Adrenal gland (tissue), 12 donors: ENCODE data around the gene TIMM13. TPM values are rescaled to one million over a fixed set of nuclear protein-coding genes. Genes with fewer than 3 reads are reported as not detected.
"Not testable (repeated sequence)": the region's sequence is repeated elsewhere in the genome, so short reads cannot be mapped to it uniquely, and the experiment has no call there.

Experiments
- DNase-seq, 7 donors: peaks; one replicate each; pipeline ENCODE4 v3.0.0-alpha.2; 2019 to 2020
- H3K27ac ChIP-seq, 5 donors: fragments of 200-600 bp; sonication (generic) in 4 of 5; 1 replicate in 3 of 5; 2 replicates in 2 of 5; pipeline versions ENCODE4 v1.5.1 to v1.8.0; 2016 to 2020; ENCODE audit warnings: mild to moderate bottlenecking in 1 of 5
- H3K27me3 ChIP-seq: fragments of 200-600 bp; 2 replicates; pipeline ENCODE4 v1.8.0; 2021
- H3K36me3 ChIP-seq, 2 donors: fragments of 200-600 bp; replicated peaks in 1 of 2; 1 replicate in 1 of 2; 2 replicates in 1 of 2; pipeline versions ENCODE4 v1.5.1 to v1.8.0; 2018 to 2022
- H3K4me1 ChIP-seq, 2 donors: fragments of 200-600 bp; replicated peaks in 1 of 2; 1 replicate in 1 of 2; 2 replicates in 1 of 2; pipeline versions ENCODE4 v1.5.1 to v1.8.0; 2018 to 2021
- H3K4me3 ChIP-seq, 4 donors: fragments of 200-600 bp; sonication (generic) in 3 of 4; one replicate each; pipeline ENCODE4 v1.5.1; 2016 to 2018
- H3K9me3 ChIP-seq, 3 donors: fragments of 200-600 bp; sonication (generic) in 1 of 3; replicated peaks in 1 of 3; 1 replicate in 2 of 3; 2 replicates in 1 of 3; pipeline versions ENCODE4 v1.5.1 to v1.8.0; 2016 to 2021
- POLR2A ChIP-seq, 2 donors: fragments of 450-650 bp; IDR thresholded peaks; one replicate each; pipeline ENCODE4 v1.6.1; 2017; ENCODE audit warnings: antibody characterized with exemption in 2 of 2, mild to moderate bottlenecking in 2 of 2, moderate library complexity in 1 of 2
- WGBS, 4 donors: extraction: QIAGEN DNeasy Blood & Tissue Kit in 2 of 4; methylation state at CpG; one replicate each; pipeline versions ENCODE4 v1.1.5 to v1.1.7; 2013 to 2017; 5-methylcytosine and 5-hydroxymethylcytosine counted together
- intact Hi-C, 2 donors: fragments of 100-400 bp; cut with DNase I; formaldehyde crosslinking; loops; one replicate each; pipeline versions ENCODE4 v1.14.1 to v1.15.0; 2022 to 2023
- polyA plus RNA-seq, 3 donors: library from polyadenylated mRNA; stranded (reverse); fragments of 200-250 nt in 2 of 3; fragments of 350-450 nt in 1 of 3; fragmentation: Illumina TruSeq in 1 of 3; extraction: RNeasy Lipid Tissue Mini Kit (QIAGEN cat#74804) in 1 of 3; gene quantifications; one replicate each; pipeline ENCODE4 v1.2.3, GENCODE V29; 2013 to 2014
- total RNA-seq, 9 donors: library from RNA; depleted of rRNA in 4 of 9; stranded (reverse); fragments of >200 nt in 4 of 9; fragments of 120-200 nt in 1 of 9; fragmentation: NEBNext Ultra II Directional in 1 of 9; extraction: Animal tissue kit (Norgen Biotek cat#: 25700) in 1 of 9; gene quantifications; one replicate each; pipeline versions ENCODE4 v1.1.0 to v1.2.4, GENCODE V29; 2013 to 2023
- TF ChIP-seq, protein P1 (sequence below), 6 experiments: fragments of 450-650 bp in 4 of 6; fragments of 200-600 bp in 2 of 6; sonication (generic) in 1 of 6; IDR thresholded peaks; 1 replicate in 5 of 6; 2 replicates in 1 of 6; pipeline versions ENCODE4 v1.5.1 to v1.8.0; 2016 to 2021; ENCODE audit warnings: antibody characterized with exemption in 6 of 6, mild to moderate bottlenecking in 2 of 6, moderate library complexity in 1 of 6
- donor health status: healthy with polysubstance abuse.
- donor health status: Bipolar disorder and iron deficiency.
- donor health status: DM: yes; HTN: yes; CAD: no.
- donor health status: DM: no; HTN: no; CAD: no.
- donor health status: DM: no; HTN: no; CAD: no.
- donor health status: DM: yes; HTN: yes; CAD: no.

Gene TIMM13
- total and polyA plus RNA-seq, 12 donors: 32.7 to 198 (median 88.1) TPM

- WGBS, 4 donors: 89 to 94% (median 91%) methylated on average over 11 to 13 of the region's 13 CpGs
- Histone ChIP-seq H3K9me3 (no peaks in the 10 kb centered on the region), H3K36me3 (no peaks in the 10 kb centered on the region), H3K4me3 (no peak overlapping the region), H3K27ac (no peak overlapping the region), H3K4me1 (peaks cover 1 to 4% of the 10 kb centered on the region in 2 donors), H3K27me3 (no peaks in the 10 kb centered on the region)
- intact Hi-C loops: no loop called here
- TF ChIP-seq, protein P1, sequence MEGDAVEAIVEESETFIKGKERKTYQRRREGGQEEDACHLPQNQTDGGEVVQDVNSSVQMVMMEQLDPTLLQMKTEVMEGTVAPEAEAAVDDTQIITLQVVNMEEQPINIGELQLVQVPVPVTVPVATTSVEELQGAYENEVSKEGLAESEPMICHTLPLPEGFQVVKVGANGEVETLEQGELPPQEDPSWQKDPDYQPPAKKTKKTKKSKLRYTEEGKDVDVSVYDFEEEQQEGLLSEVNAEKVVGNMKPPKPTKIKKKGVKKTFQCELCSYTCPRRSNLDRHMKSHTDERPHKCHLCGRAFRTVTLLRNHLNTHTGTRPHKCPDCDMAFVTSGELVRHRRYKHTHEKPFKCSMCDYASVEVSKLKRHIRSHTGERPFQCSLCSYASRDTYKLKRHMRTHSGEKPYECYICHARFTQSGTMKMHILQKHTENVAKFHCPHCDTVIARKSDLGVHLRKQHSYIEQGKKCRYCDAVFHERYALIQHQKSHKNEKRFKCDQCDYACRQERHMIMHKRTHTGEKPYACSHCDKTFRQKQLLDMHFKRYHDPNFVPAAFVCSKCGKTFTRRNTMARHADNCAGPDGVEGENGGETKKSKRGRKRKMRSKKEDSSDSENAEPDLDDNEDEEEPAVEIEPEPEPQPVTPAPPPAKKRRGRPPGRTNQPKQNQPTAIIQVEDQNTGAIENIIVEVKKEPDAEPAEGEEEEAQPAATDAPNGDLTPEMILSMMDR (IDR thresholded peaks at IDR 0.05): no peak
- TF ChIP-seq POLR2A (IDR thresholded peaks at IDR 0.05): no peak
- DNase-seq: no peak
Observed at GRCh38 chr19:2417881-2418406, 9.4 kb downstream of the TIMM13 start.

DNA sequence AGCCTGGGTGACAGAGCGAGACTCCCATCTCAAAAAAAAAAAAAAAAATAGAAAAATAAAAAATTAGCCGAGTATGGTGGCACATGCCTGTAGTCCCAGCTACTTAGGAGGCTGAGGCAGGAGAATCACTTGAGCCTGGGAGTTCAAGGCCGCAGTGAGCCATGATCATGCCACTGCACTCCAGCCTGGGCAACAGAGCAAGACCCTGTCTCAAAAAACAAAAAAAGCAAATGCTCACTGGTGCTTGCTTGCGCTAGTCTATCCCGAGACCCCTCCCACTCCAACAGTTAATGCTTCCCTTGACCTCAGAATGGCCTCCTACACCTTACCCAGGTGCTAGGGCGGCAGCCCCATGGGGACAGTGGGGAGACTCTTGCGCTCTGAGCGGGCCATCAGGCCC, 9.9 kb downstream of the TIMM13 start:
- intact Hi-C loops: not testable (repeated sequence)
- 95 to 97% (median 96%) methylated on average over 8 of the region's 8 CpGs for WGBS, 4 donors

DNA sequence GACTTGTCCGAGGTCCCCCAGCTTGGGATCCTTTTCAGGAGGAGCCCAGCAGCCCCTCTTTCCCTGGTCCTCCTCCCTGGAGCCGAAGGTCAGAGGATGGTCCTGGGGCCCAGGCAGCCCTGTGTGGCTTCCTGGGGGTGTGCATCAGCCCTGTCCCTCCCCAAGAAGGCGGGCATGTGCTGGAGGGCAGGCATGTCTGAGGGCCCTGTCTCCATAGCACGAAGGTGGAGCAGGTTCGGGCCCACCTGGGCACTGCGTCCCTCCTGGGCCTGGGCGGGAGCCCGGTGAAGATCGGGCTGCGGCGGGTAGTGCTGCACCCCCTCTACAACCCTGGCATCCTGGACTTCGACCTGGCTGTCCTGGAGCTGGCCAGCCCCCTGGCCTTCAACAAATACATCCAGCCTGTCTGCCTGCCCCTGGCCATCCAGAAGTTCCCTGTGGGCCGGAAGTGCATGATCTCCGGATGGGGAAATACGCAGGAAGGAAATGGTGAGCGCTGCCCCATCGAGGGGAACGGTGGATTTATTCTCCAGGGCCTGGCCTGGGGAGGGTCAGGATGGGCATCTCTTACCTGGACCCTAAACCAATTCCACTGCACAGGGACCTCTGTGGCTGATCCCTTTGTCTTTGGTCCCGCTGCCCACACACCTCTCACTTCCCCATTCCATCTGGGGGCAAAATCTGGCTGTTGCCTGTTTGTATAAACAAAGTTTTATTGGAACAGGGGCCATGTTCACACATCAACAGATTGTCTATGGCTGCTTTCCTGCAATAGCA, 10.9 kb downstream of the TIMM13 start:
- Histone ChIP-seq H3K27me3 (no peaks in the 10 kb centered on the region), H3K27ac (no peak overlapping the region), H3K9me3 (no peaks in the 10 kb centered on the region), H3K36me3 (no peaks in the 10 kb centered on the region), H3K4me1 (no peaks in the 10 kb centered on the region), H3K4me3 (no peak overlapping the region)
- WGBS, 4 donors: 85 to 97% (median 88%) methylated on average over 2 to 19 of the region's 19 CpGs
- intact Hi-C loops: no loop called here
- no peak for TF ChIP-seq POLR2A (IDR thresholded peaks at IDR 0.05)
- TF ChIP-seq, protein P1 (IDR thresholded peaks at IDR 0.05): no peak
- DNase-seq: no peak

More for the DNA sequence above, 9.9 kb downstream of the TIMM13 start:
- not testable (repeated sequence) for H3K4me3 ChIP-seq, H3K27me3 ChIP-seq, H3K27ac ChIP-seq, H3K4me1 ChIP-seq, DNase-seq, H3K9me3 ChIP-seq, H3K36me3 ChIP-seq

DNA sequence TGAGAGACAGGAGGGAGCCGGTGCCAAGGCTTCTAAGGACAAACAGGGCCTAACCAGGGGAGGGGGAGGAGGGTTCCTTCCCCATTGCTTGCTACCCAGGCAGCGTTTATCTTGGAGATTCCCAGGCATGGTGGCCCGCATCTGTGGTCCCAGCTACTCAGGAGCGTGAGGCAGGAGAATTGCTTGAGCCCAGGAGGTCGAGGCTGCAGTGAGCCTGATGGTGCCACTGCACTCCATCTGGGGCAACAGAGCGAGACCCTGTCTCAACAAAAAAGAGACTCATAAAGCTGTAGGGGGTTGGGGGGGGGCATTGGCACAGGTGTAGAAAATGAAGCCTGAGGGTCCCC, 11.4 kb downstream of the TIMM13 start:
- Histone ChIP-seq H3K36me3 (no peaks in the 10 kb centered on the region), H3K4me1 (no peaks in the 10 kb centered on the region), H3K9me3 (no peaks in the 10 kb centered on the region), H3K4me3 (no peak overlapping the region), H3K27ac (no peak overlapping the region), H3K27me3 (no peaks in the 10 kb centered on the region)
- DNase-seq: no peak
- 33 to 76% (median 69%) methylated on average over 1 to 6 of the region's 6 CpGs for WGBS, 4 donors
- TF ChIP-seq, protein P1 (IDR thresholded peaks at IDR 0.05): no peak
- TF ChIP-seq POLR2A (IDR thresholded peaks at IDR 0.05): no peak
- intact Hi-C loops: no loop called here
